ENCODE results near the gene CDH6. TPM values are rescaled to one million over a fixed set of nuclear protein-coding genes. Genes with fewer than 3 reads are reported as not detected.

CDH6 gene
- total RNA-seq, 2 donors from 2014 or later = 0.52 to 2.0 TPM

GRCh38 chr5:31317665-31318064, 124.2 kb downstream of the CDH6 start:
- H3K9ac ChIP-seq (ENCODE audit: low read depth in 2 of 2, low read length in 2 of 2) = no peak overlapping the region
- H3K4me3 ChIP-seq = no peak overlapping the region
- no peaks in the 10 kb centered on the region for H3K9me3 ChIP-seq
- H3K27me3 ChIP-seq = no peaks in the 10 kb centered on the region
- no peaks in the 10 kb centered on the region for H3K36me3 ChIP-seq
- no peak overlapping the region for H3K27ac ChIP-seq
- DNase-seq = no peak
- intact Hi-C loops (cut with DNase I) = no loop called here
- no peaks in the 10 kb centered on the region for H3K4me1 ChIP-seq
- no peak for TF ChIP-seq CTCF (IDR thresholded peaks at IDR 0.05)

- Histone ChIP-seq H3K4me1 (no peaks in the 10 kb centered on the region), H3K36me3 (no peaks in the 10 kb centered on the region), H3K27me3 (no peaks in the 10 kb centered on the region), H3K9ac (ENCODE audit: low read depth in 2 of 2, low read length in 2 of 2) (no peak overlapping the region), H3K9me3 (no peaks in the 10 kb centered on the region), H3K27ac (no peak overlapping the region), H3K4me3 (no peak overlapping the region)
- no peak for TF ChIP-seq CTCF (IDR thresholded peaks at IDR 0.05)
- no peak for DNase-seq
- intact Hi-C loops (cut with DNase I) = no loop called here
Measured at GRCh38 chr5:31319335-31319734, 125.8 kb downstream of the CDH6 start.

- H3K4me1 ChIP-seq = no peaks in the 10 kb centered on the region
- H3K4me3 ChIP-seq = no peak overlapping the region
- TF ChIP-seq CTCF (IDR thresholded peaks at IDR 0.05) = no peak
- H3K9me3 ChIP-seq = no peaks in the 10 kb centered on the region
- intact Hi-C loops (cut with DNase I) = no loop called here
- no peaks in the 10 kb centered on the region for H3K27me3 ChIP-seq
- no peak overlapping the region for H3K27ac ChIP-seq
- H3K36me3 ChIP-seq = no peaks in the 10 kb centered on the region
- no peak overlapping the region for H3K9ac ChIP-seq (ENCODE audit: low read depth in 2 of 2, low read length in 2 of 2)
- no peak for DNase-seq
Measured at GRCh38 chr5:31322946-31323345, 129.5 kb downstream of the CDH6 start.

GRCh38 chr5:31324842-31325241, 131.4 kb downstream of the CDH6 start:
- Histone ChIP-seq H3K4me1 (no peaks in the 10 kb centered on the region), H3K9ac (ENCODE audit: low read depth in 2 of 2, low read length in 2 of 2) (no peak overlapping the region), H3K9me3 (no peaks in the 10 kb centered on the region), H3K27me3 (no peaks in the 10 kb centered on the region), H3K27ac (no peak overlapping the region), H3K36me3 (no peaks in the 10 kb centered on the region), H3K4me3 (no peak overlapping the region)
- intact Hi-C loops (cut with DNase I) = no loop called here
- DNase-seq = no peak
- no peak for TF ChIP-seq CTCF (IDR thresholded peaks at IDR 0.05)

GRCh38 chr5:31328040-31328733, 134.7 kb downstream of the CDH6 start:
- no peak overlapping the region for H3K9ac ChIP-seq (ENCODE audit: low read depth in 2 of 2, low read length in 2 of 2)
- H3K4me1 ChIP-seq = no peaks in the 10 kb centered on the region
- DNase-seq = no peak
- no peak overlapping the region for H3K27ac ChIP-seq
- no peaks in the 10 kb centered on the region for H3K9me3 ChIP-seq
- H3K4me3 ChIP-seq = no peak overlapping the region
- no peaks in the 10 kb centered on the region for H3K36me3 ChIP-seq
- TF ChIP-seq CTCF (IDR thresholded peaks at IDR 0.05) = no peak
- intact Hi-C loops (cut with DNase I) = no loop called here
- no peaks in the 10 kb centered on the region for H3K27me3 ChIP-seq

Measured in colonic mucosa (tissue), 4 donors.